HCT116 (cell line): ENCODE results near the gene MAP7. TPM values are rescaled to one million over a fixed set of nuclear protein-coding genes. Genes with fewer than 3 reads are reported as not detected.
A peak's percentile ranks its signal among the peaks of the same experiment; 100 is the strongest.

ENCODE experiments used
- ATAC-seq: fragments of 200-7000 bp; cut with Tn5 transposase; 2 replicates; pipeline ENCODE4 v1.9.1; 2020; ENCODE audit warnings: mild to moderate bottlenecking, moderate library complexity
- BruUV-seq: library from RNA; stranded (reverse); fragments of 400-500 nt; replicated peaks from 2 replicates; lab custom pipeline; 2021; lab: Mats Ljungman, UMichigan
- CTCF ChIA-PET: fragments of 300-600 bp; sonication (Branson Sonifier 250); formaldehyde crosslinking; loops from one replicate; lab custom pipeline; 2021; ENCODE audit warnings: antibody characterized with exemption; lab: Charles Lee
- POLR2A ChIA-PET: fragments of 300-600, 350-600 bp; sonication (Branson Sonifier 250); formaldehyde crosslinking; loops from one replicate; lab custom pipeline; 2021; ENCODE audit warnings: antibody characterized with exemption; lab: Charles Lee
- RAD21 ChIA-PET, 2 experiments: fragments of 300-600 bp; sonication (Branson Sonifier 250); formaldehyde crosslinking; loops; one replicate each; lab custom pipeline; 2023; ENCODE audit warnings: low total read pairs in 2 of 2; ENCODE audit not compliant: uncharacterized antibody in 2 of 2, unreplicated experiment in 2 of 2, low non-redundant PET in 1 of 2; lab: Charles Lee
- DNase-seq: peaks from one replicate; pipeline ENCODE4 v3.0.0-alpha.2; 2010; ENCODE audit warnings: low read depth, low spot score
- H2AFZ ChIP-seq: fragments of 200-600 bp; shearing (Covaris generic), sonication (generic); 2 replicates; pipeline ENCODE4 v1.6.1; 2017; ENCODE audit warnings: low read depth, mixed run types, mixed read lengths, antibody characterized with exemption, low read length; ENCODE audit not compliant: poor library complexity, severe bottlenecking
- H3K27ac ChIP-seq: 2 replicates; pipeline ENCODE4 v1.5.1; 2012; ENCODE audit warnings: low read depth, low read length
- H3K27me3 ChIP-seq: fragments of 200-600 bp; sonication (generic); 2 replicates; pipeline ENCODE4 v1.6.1; 2016; ENCODE audit warnings: mixed run types, low read length, mixed read lengths; ENCODE audit not compliant: insufficient read depth
- H3K36me3 ChIP-seq, 2 experiments: fragments of 200-500 bp in 1 of 2; fragments of 200-600 bp in 1 of 2; sonication (Bioruptor generic) in 1 of 2; sonication (generic) in 1 of 2; 2 replicates each; pipeline versions ENCODE4 v1.5.1 to v1.6.1; 2014 to 2016; ENCODE audit warnings: low read length in 2 of 2, inconsistent platforms in 1 of 2, mixed read lengths in 1 of 2, mixed run types in 1 of 2; ENCODE audit not compliant: insufficient read depth in 2 of 2, control insufficient read depth in 1 of 2
- H3K4me1 ChIP-seq, 2 experiments: fragments of 200-600 bp in 1 of 2; sonication (generic) in 1 of 2; 2 replicates each; pipeline versions ENCODE4 v1.5.1 to v1.6.1; 2012 to 2017; ENCODE audit warnings: low read length in 2 of 2, inconsistent platforms in 1 of 2, mild to moderate bottlenecking in 1 of 2, mixed read lengths in 1 of 2, mixed run types in 1 of 2, moderate library complexity in 1 of 2; ENCODE audit not compliant: insufficient read depth in 2 of 2, control insufficient read depth in 1 of 2
- H3K4me2 ChIP-seq: fragments of 200-600 bp; sonication (generic); 2 replicates; pipeline ENCODE4 v1.6.1; 2017; ENCODE audit warnings: mixed run types, low read length, mixed read lengths
- H3K4me3 ChIP-seq, 2 experiments: fragments of 200-600 bp in 1 of 2; sonication (generic) in 1 of 2; replicated peaks in 1 of 2; 2 replicates each; pipeline ENCODE4 v1.5.1; 2011 to 2016; ENCODE audit warnings: low read length in 2 of 2, control low read depth in 1 of 2, low read depth in 1 of 2, mild to moderate bottlenecking in 1 of 2, mixed read lengths in 1 of 2, mixed run types in 1 of 2
- H3K79me2 ChIP-seq: fragments of 200-600 bp; sonication (generic); 2 replicates; pipeline ENCODE4 v1.6.1; 2017; ENCODE audit warnings: mild to moderate bottlenecking, mixed run types, low read length, moderate library complexity, mixed read lengths; ENCODE audit not compliant: insufficient read depth
- H3K9ac ChIP-seq: fragments of 200-600 bp; sonication (generic); 2 replicates; pipeline ENCODE4 v1.6.1; 2016; ENCODE audit warnings: low read length, mixed read lengths
- H3K9me2 ChIP-seq: fragments of 200-600 bp; sonication (generic), shearing (Covaris generic); 2 replicates; pipeline ENCODE4 v1.6.1; 2017; ENCODE audit warnings: mixed run types, mild to moderate bottlenecking, moderate library complexity; ENCODE audit not compliant: insufficient read depth
- H3K9me3 ChIP-seq, 2 experiments: fragments of 200-500 bp in 1 of 2; fragments of 200-600 bp in 1 of 2; sonication (Bioruptor generic) in 1 of 2; sonication (generic) in 1 of 2; 2 replicates each; pipeline ENCODE4 v1.6.1; 2014 to 2017; ENCODE audit warnings: low read length in 2 of 2, mixed read lengths in 2 of 2, inconsistent platforms in 1 of 2, low read depth in 1 of 2, mild to moderate bottlenecking in 1 of 2, mixed run types in 1 of 2, moderate library complexity in 1 of 2; ENCODE audit not compliant: control insufficient read depth in 1 of 2, insufficient read depth in 1 of 2
- H4K20me1 ChIP-seq: fragments of 200-600 bp; sonication (generic), shearing (Covaris generic); 2 replicates; pipeline ENCODE4 v1.6.1; 2017; ENCODE audit warnings: mixed run types, mild to moderate bottlenecking, moderate library complexity; ENCODE audit not compliant: insufficient read depth
- ATF3 ChIP-seq: IDR thresholded peaks from 2 replicates; pipeline ENCODE4 v1.6.1; 2012
- CBX3 ChIP-seq: IDR thresholded peaks from 2 replicates; pipeline ENCODE4 v1.6.1; 2012; ENCODE audit warnings: low read depth
- CTCF ChIP-seq, 3 experiments: fragments of 200-600 bp in 1 of 3; sonication (generic) in 1 of 3; IDR thresholded peaks in 2 of 3; conservative IDR thresholded peaks in 1 of 3; 2 replicates each; pipeline ENCODE4 v1.5.1; 2012 to 2017; ENCODE audit warnings: low read depth in 2 of 3, low read length in 2 of 3, antibody characterized with exemption in 1 of 3, borderline replicate concordance in 1 of 3, control low read depth in 1 of 3, mild to moderate bottlenecking in 1 of 3, mixed read lengths in 1 of 3, mixed run types in 1 of 3, moderate library complexity in 1 of 3; ENCODE audit not compliant: insufficient read depth in 1 of 3
- EGR1 ChIP-seq: IDR thresholded peaks from 2 replicates; pipeline ENCODE4 v1.6.1; 2012; ENCODE audit warnings: low read depth
- ELF1 ChIP-seq: IDR thresholded peaks from 2 replicates; pipeline ENCODE4 v1.6.1; 2012; ENCODE audit warnings: low read depth, borderline replicate concordance
- EZH2 ChIP-seq: fragments of 200-600 bp; sonication (generic); IDR thresholded peaks from 2 replicates; pipeline ENCODE4 v1.6.1; 2017; ENCODE audit warnings: antibody characterized with exemption, mixed run types
- EZH2phosphoT487 ChIP-seq: fragments of 200-600 bp; IDR thresholded peaks from 2 replicates; pipeline ENCODE4 v1.6.1; 2018; ENCODE audit warnings: antibody characterized with exemption, borderline replicate concordance
- POLR2AphosphoS5 ChIP-seq: IDR thresholded peaks from 2 replicates; pipeline ENCODE4 v1.6.1; 2011; ENCODE audit warnings: mild to moderate bottlenecking, low read depth, low read length, moderate library complexity
- RAD21 ChIP-seq: IDR thresholded peaks from 2 replicates; pipeline ENCODE4 v1.6.1; 2012; ENCODE audit warnings: low read depth, mild to moderate bottlenecking
- TCF7L2 ChIP-seq: IDR thresholded peaks from 2 replicates; pipeline ENCODE4 v1.7.0; 2011; ENCODE audit warnings: borderline replicate concordance, inconsistent platforms; ENCODE audit not compliant: insufficient read depth, insufficient read length; ENCODE audit errors: extremely low read depth
- YY1 ChIP-seq: IDR thresholded peaks from 2 replicates; pipeline ENCODE4 v1.6.1; 2011; ENCODE audit warnings: low read length, low read depth, moderate library complexity, mild to moderate bottlenecking; ENCODE audit not compliant: insufficient replicate concordance; ENCODE audit errors: extremely low read depth
- intact Hi-C: fragments of 100-400 bp; cut with micrococcal nuclease; formaldehyde crosslinking; loops from 2 replicates; pipeline ENCODE4 v1.10.0; 2022
- total RNA-seq: library from RNA; stranded (reverse); gene quantifications from one replicate; pipeline ENCODE4 v1.2.1, GENCODE V29; 2021; ENCODE audit not compliant: unreplicated experiment
- TF ChIP-seq, protein P1 (sequence below): IDR thresholded peaks from 2 replicates; pipeline ENCODE4 v1.6.1; 2012

The MAP7 gene
- total RNA-seq, 1 experiment from 2014 or later, result 35.5 TPM

- no peak overlapping the region for H2AFZ ChIP-seq
- TF ChIP-seq EGR1 (no peak), CBX3 (no peak), POLR2AphosphoS5 (no peak)
- no peaks in the 10 kb centered on the region for H3K9me3 ChIP-seq
- DNase-seq, result no peak
- H3K4me2 ChIP-seq, result no peak overlapping the region
- peaks cover 0 to 3% of the 10 kb centered on the region in 2 experiments; a peak in 1 of 4 replicates for H3K4me1 ChIP-seq
- ChIA-PET RAD21 (no interaction called here), CTCF (interaction anchor here (1.2 to 1.3 kb wide), 2 partner anchors 28 to 92 kb away, joined by 3 to 5 read pairs; partner anchors contain the start of gene BCLAF1), POLR2A (interaction anchor here (0.6 to 1.1 kb wide), 3 partner anchors 28 to 1272 kb away, joined by 3 to 4 read pairs (median 4); partner anchors contain the start of gene BCLAF1)
- H3K36me3 ChIP-seq, result no peaks in the 10 kb centered on the region
- no peaks in the 10 kb centered on the region for H4K20me1 ChIP-seq
- H3K9me2 ChIP-seq, result no peaks in the 10 kb centered on the region
- no peak overlapping the region for H3K4me3 ChIP-seq
- no peak overlapping the region for H3K27ac ChIP-seq
- intact Hi-C loops, result loop anchor here (1.0 to 10.0 kb wide), 4 partner anchors 783 to 866 kb away; partner anchors contain the start of gene AHI1
- no peak overlapping the region for H3K9ac ChIP-seq
- no peaks in the 10 kb centered on the region for H3K79me2 ChIP-seq
- no peaks in the 10 kb centered on the region for H3K27me3 ChIP-seq
- no peak for ATAC-seq
- BruUV-seq, result no TSS peak
Observed at GRCh38 chr6:136317971-136318370, 232.3 kb downstream of the MAP7 start.

GRCh38 chr6:136317021-136317694 lies 233.1 kb downstream of the MAP7 start:
- no peaks in the 10 kb centered on the region for H3K9me2 ChIP-seq
- no peaks in the 10 kb centered on the region for H4K20me1 ChIP-seq
- ChIA-PET POLR2A (interaction anchor here (0.7 to 1.1 kb wide), 2 partner anchors 27 to 61 kb away, joined by 3 to 4 read pairs; partner anchors contain the start of gene BCLAF1), RAD21 (no interaction called here), CTCF (interaction anchor here (1.0 to 1.5 kb wide), 7 partner anchors 8 to 810 kb away, joined by 3 to 7 read pairs (median 3); partner anchors contain the start of gene BCLAF1)
- no TSS peak for BruUV-seq
- H3K4me3 ChIP-seq, result no peak overlapping the region
- H3K36me3 ChIP-seq, result no peaks in the 10 kb centered on the region
- DNase-seq (peak; percentile 71), ATAC-seq (peak; percentile 95)
- peaks cover 0 to 3% of the 10 kb centered on the region in 2 experiments; a peak in 1 of 4 replicates for H3K4me1 ChIP-seq
- no peak overlapping the region for H3K4me2 ChIP-seq
- H3K9me3 ChIP-seq, result no peaks in the 10 kb centered on the region
- H3K27me3 ChIP-seq, result no peaks in the 10 kb centered on the region
- peak overlapping the region; percentile 36 for H2AFZ ChIP-seq
- H3K27ac ChIP-seq, result no peak overlapping the region
- TF ChIP-seq YY1, result no peak
- no peak for TF ChIP-seq POLR2AphosphoS5
- TF ChIP-seq EGR1, result no peak
- peak; percentile 48 to 87 (median 77); a peak in 5 of 6 replicates for TF ChIP-seq CTCF (IDR thresholded peaks at IDR 0.05 in 2 of 3, conservative IDR thresholded peaks at IDR 0.05 in 1 of 3; ENCODE audit: borderline replicate concordance in 1 of 3, insufficient read depth in 1 of 3, low read depth in 2 of 3, low read length in 2 of 3)
- TF ChIP-seq, protein P1, sequence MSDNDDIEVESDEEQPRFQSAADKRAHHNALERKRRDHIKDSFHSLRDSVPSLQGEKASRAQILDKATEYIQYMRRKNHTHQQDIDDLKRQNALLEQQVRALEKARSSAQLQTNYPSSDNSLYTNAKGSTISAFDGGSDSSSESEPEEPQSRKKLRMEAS, result no peak
- TF ChIP-seq EZH2, result no peak
- peak; percentile 84 for TF ChIP-seq RAD21
- peak; percentile 58; the same call in 1 of the 2 replicates for TF ChIP-seq CBX3
- TF ChIP-seq TCF7L2, result no peak
- no peak for TF ChIP-seq ELF1
- no peak for TF ChIP-seq EZH2phosphoT487
- no peak for TF ChIP-seq ATF3
- H3K9ac ChIP-seq, result no peak overlapping the region
- intact Hi-C loops, result loop anchor here (1.0 to 10.0 kb wide), 4 partner anchors 782 to 865 kb away; partner anchors contain the start of gene AHI1
- no peaks in the 10 kb centered on the region for H3K79me2 ChIP-seq
